ENCODE measurements around the gene RIN3. TPM values are rescaled to one million over a fixed set of nuclear protein-coding genes. Genes with fewer than 3 reads are reported as not detected.

Gene RIN3
- total RNA-seq, 1 donor: 7.2 TPM

- TF ChIP-seq, protein P1, sequence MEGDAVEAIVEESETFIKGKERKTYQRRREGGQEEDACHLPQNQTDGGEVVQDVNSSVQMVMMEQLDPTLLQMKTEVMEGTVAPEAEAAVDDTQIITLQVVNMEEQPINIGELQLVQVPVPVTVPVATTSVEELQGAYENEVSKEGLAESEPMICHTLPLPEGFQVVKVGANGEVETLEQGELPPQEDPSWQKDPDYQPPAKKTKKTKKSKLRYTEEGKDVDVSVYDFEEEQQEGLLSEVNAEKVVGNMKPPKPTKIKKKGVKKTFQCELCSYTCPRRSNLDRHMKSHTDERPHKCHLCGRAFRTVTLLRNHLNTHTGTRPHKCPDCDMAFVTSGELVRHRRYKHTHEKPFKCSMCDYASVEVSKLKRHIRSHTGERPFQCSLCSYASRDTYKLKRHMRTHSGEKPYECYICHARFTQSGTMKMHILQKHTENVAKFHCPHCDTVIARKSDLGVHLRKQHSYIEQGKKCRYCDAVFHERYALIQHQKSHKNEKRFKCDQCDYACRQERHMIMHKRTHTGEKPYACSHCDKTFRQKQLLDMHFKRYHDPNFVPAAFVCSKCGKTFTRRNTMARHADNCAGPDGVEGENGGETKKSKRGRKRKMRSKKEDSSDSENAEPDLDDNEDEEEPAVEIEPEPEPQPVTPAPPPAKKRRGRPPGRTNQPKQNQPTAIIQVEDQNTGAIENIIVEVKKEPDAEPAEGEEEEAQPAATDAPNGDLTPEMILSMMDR (IDR thresholded peaks at IDR 0.05; ENCODE audit: insufficient read depth, low read length): no peak
- DNase-seq (ENCODE audit: low read depth): no peak
These were observed 137.7 kb downstream of the RIN3 start for GRCh38 chr14:92651106-92651757.

GRCh38 chr14:92651758-92652406 lies 138.3 kb downstream of the RIN3 start:
- TF ChIP-seq, protein P1 (IDR thresholded peaks at IDR 0.05; ENCODE audit: insufficient read depth, low read length): no peak
- no peak overlapping the region for H3K4me3 ChIP-seq (ENCODE audit: low read depth, low read length)
- DNase-seq (ENCODE audit: low read depth): no peak

More at GRCh38 chr14:92651106-92651757, 137.7 kb downstream of the RIN3 start:
- no peak overlapping the region for H3K4me3 ChIP-seq (ENCODE audit: low read depth, low read length)

GRCh38 chr14:92652413-92653151 lies 139.0 kb downstream of the RIN3 start:
- no peak for DNase-seq (ENCODE audit: low read depth)
- H3K4me3 ChIP-seq (ENCODE audit: low read depth, low read length): no peak overlapping the region
- TF ChIP-seq, protein P1 (IDR thresholded peaks at IDR 0.05; ENCODE audit: insufficient read depth, low read length): no peak

DNA sequence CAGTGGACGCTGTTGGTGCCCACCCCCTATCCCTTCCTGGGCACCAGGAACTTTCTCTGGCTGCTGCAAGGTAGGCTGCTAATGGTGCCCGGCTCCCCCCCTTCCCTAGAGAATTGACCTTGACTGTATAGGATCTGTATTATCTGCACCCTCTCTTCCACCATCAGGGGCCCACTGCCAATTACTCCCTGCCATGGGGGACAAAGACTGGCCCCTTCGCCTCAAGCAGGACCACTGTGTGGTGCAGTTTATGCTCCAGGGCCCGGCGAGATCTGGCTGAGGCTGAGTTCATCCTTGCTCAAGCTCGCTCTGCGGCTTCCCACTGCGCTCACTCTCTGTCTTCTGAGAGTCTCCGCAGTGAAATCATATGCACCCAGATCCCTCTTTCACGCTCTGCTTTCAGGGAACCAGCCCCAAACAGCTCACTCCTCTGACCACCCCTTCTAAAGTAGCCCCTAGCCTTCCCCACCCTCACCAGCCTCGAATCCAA lies 139.6 kb downstream of the RIN3 start:
- TF ChIP-seq, protein P1 (IDR thresholded peaks at IDR 0.05; ENCODE audit: insufficient read depth, low read length): no peak
- no peak for DNase-seq (ENCODE audit: low read depth)
- H3K4me3 ChIP-seq (ENCODE audit: low read depth, low read length): no peak overlapping the region

DNA sequence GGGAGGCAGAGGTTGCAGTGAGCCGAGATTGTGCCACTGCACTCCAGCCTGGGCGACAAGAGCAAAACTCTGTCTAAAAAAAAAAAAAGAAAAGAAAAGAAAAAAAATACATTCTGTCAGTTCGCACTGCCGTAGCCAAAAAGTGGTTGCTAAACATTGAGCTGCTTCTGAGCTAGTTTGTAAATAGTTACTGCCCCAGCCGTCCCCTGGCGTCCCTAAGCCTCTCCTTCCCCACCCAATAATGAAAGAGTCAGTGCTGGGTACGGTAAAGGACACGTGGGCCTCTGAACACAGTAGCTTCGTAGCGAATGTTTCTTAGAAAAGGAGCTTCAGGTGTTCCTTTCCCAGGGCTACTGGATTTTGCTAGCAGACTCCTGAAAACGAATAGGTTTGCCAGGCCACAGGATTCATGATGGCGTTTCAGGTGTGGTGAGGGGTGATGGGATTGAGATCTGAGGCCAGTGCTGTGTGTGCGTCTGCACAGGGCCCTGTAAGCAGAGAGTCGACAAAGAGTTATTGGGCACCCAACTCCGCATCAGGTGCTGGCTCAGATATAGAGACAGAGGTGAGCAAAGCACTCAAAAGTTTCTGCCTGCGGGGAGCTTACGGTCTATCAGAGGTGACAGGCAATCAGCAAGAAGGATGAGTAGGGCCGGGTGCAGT lies 140.8 kb downstream of the RIN3 start:
- no peak for DNase-seq (ENCODE audit: low read depth)
- TF ChIP-seq, protein P1 (IDR thresholded peaks at IDR 0.05; ENCODE audit: insufficient read depth, low read length): no peak
- no peak overlapping the region for H3K4me3 ChIP-seq (ENCODE audit: low read depth, low read length)

GRCh38 chr14:92655419-92656201 lies 142.0 kb downstream of the RIN3 start:
- no peak for DNase-seq (ENCODE audit: low read depth)
- no peak overlapping the region for H3K4me3 ChIP-seq (ENCODE audit: low read depth, low read length)
- TF ChIP-seq, protein P1 (IDR thresholded peaks at IDR 0.05; ENCODE audit: insufficient read depth, low read length): no peak
